HepG2 (cell line): ENCODE results near the gene KSR1. TPM values are rescaled to one million over a fixed set of nuclear protein-coding genes. Genes with fewer than 3 reads are reported as not detected.

Experiments
- ARNT2 ChIP-seq: sonication (generic); formaldehyde crosslinking; IDR thresholded peaks from 2 replicates; pipeline ENCODE4 v1.8.0; 2022; ENCODE audit warnings: mild to moderate bottlenecking, low read depth, missing genetic modification reagents, moderate library complexity
- CREB1 ChIP-seq, 2 experiments: fragments of 450-650 bp in 1 of 2; IDR thresholded peaks; 2 replicates each; pipeline ENCODE4 v1.6.1; 2016 to 2017; ENCODE audit warnings: control low read depth in 1 of 2, mild to moderate bottlenecking in 1 of 2, missing compliant biosample characterization in 1 of 2, missing genetic modification characterization in 1 of 2
- FIP1L1 ChIP-seq: fragments of 200-400 bp; formaldehyde crosslinking; IDR thresholded peaks from 2 replicates; pipeline ENCODE4 v1.6.1; 2018; ENCODE audit warnings: low read depth, mild to moderate bottlenecking, low read length, moderate library complexity, borderline replicate concordance; ENCODE audit not compliant: insufficient read depth
- HMG20B ChIP-seq: conservative IDR thresholded peaks from 2 replicates; pipeline ENCODE4 v1.6.1; 2016; ENCODE audit warnings: missing genetic modification reagents, missing compliant biosample characterization
- HOXA7 ChIP-seq: sonication (generic); formaldehyde crosslinking; IDR thresholded peaks from 2 replicates; pipeline ENCODE4 v1.8.1; 2022; ENCODE audit warnings: mild to moderate bottlenecking, missing genetic modification reagents, moderate library complexity
- ISL2 ChIP-seq: sonication (generic); formaldehyde crosslinking; IDR thresholded peaks from 2 replicates; pipeline ENCODE4 v1.5.0; 2020; ENCODE audit warnings: missing genetic modification reagents
- KAT8 ChIP-seq: IDR thresholded peaks from 2 replicates; pipeline ENCODE4 v1.6.1; 2016; ENCODE audit warnings: missing genetic modification reagents, missing compliant biosample characterization
- MIER3 ChIP-seq: IDR thresholded peaks from 2 replicates; pipeline ENCODE4 v1.6.1; 2016; ENCODE audit warnings: missing compliant biosample characterization, borderline replicate concordance
- MLX ChIP-seq: IDR thresholded peaks from 2 replicates; pipeline ENCODE4 v1.6.1; 2016
- NFIB ChIP-seq: sonication (generic); formaldehyde crosslinking; IDR thresholded peaks from 2 replicates; pipeline ENCODE4 v1.9.0; 2021; ENCODE audit warnings: missing genetic modification reagents, mild to moderate bottlenecking, borderline replicate concordance
- PHF21A ChIP-seq: sonication (generic); formaldehyde crosslinking; IDR thresholded peaks from 2 replicates; pipeline ENCODE4 v1.5.0; 2020; ENCODE audit warnings: mild to moderate bottlenecking, missing genetic modification reagents
- PITX1 ChIP-seq: sonication (generic); formaldehyde crosslinking; IDR thresholded peaks from 2 replicates; pipeline ENCODE4 v1.5.1; 2020; ENCODE audit warnings: mild to moderate bottlenecking, missing genetic modification reagents
- RARA ChIP-seq: IDR thresholded peaks from 2 replicates; pipeline ENCODE4 v1.6.1; 2016; ENCODE audit warnings: missing genetic modification reagents, missing compliant biosample characterization
- RXRA ChIP-seq: sonication (generic); formaldehyde crosslinking; IDR thresholded peaks from 2 replicates; pipeline ENCODE4 v1.5.1; 2020; ENCODE audit warnings: missing genetic modification reagents
- RXRB ChIP-seq: IDR thresholded peaks from 2 replicates; pipeline ENCODE4 v1.6.1; 2016; ENCODE audit warnings: borderline replicate concordance, missing genetic modification reagents, missing compliant biosample characterization
- SNAPC2 ChIP-seq: sonication (generic); formaldehyde crosslinking; IDR thresholded peaks from 2 replicates; pipeline ENCODE4 v1.8.1; 2022; ENCODE audit warnings: mild to moderate bottlenecking, missing genetic modification reagents
- TBX3 ChIP-seq: fragments of 450-650 bp; IDR thresholded peaks from 2 replicates; pipeline ENCODE4 v1.6.1; 2017; ENCODE audit warnings: antibody characterized with exemption, mild to moderate bottlenecking, inconsistent platforms, borderline replicate concordance
- ZBTB26 ChIP-seq: IDR thresholded peaks from 2 replicates; pipeline ENCODE4 v1.6.1; 2016; ENCODE audit warnings: missing compliant biosample characterization, missing genetic modification reagents, borderline replicate concordance
- ZKSCAN5 ChIP-seq: sonication (generic); formaldehyde crosslinking; IDR thresholded peaks from 2 replicates; pipeline ENCODE4 v1.5.1; 2020; ENCODE audit warnings: mild to moderate bottlenecking, missing genetic modification reagents
- ZNF101 ChIP-seq: sonication (generic); formaldehyde crosslinking; IDR thresholded peaks from 2 replicates; pipeline ENCODE4 v1.4.0; 2020; ENCODE audit warnings: mild to moderate bottlenecking, low read depth, missing genetic modification reagents, borderline replicate concordance
- ZNF224 ChIP-seq: sonication (generic); formaldehyde crosslinking; IDR thresholded peaks from 2 replicates; pipeline ENCODE4 v1.5.0; 2020; ENCODE audit warnings: mild to moderate bottlenecking, missing genetic modification reagents
- ZNF24 ChIP-seq: fragments of 450-650 bp; IDR thresholded peaks from 2 replicates; pipeline ENCODE4 v1.6.1; 2017; ENCODE audit warnings: antibody characterized with exemption, mild to moderate bottlenecking
- ZNF276 ChIP-seq: sonication (generic); formaldehyde crosslinking; IDR thresholded peaks from 2 replicates; pipeline ENCODE4 v1.4.0; 2020; ENCODE audit warnings: mild to moderate bottlenecking, low read depth, missing genetic modification reagents
- ZNF3 ChIP-seq: IDR thresholded peaks from 2 replicates; pipeline ENCODE4 v1.7.0; 2017; ENCODE audit warnings: inconsistent platforms
- ZNF652 ChIP-seq: IDR thresholded peaks from 2 replicates; pipeline ENCODE4 v1.6.1; 2016; ENCODE audit warnings: low read depth, borderline replicate concordance
- ZNF704 ChIP-seq: sonication (generic); formaldehyde crosslinking; IDR thresholded peaks from 2 replicates; pipeline ENCODE4 v1.8.1; 2023; ENCODE audit warnings: mild to moderate bottlenecking, inconsistent platforms, moderate library complexity, missing genetic modification reagents, borderline replicate concordance
- ZNF713 ChIP-seq: sonication (generic); formaldehyde crosslinking; IDR thresholded peaks from 2 replicates; pipeline ENCODE4 v1.4.0; 2020; ENCODE audit warnings: mild to moderate bottlenecking, missing genetic modification reagents
- ZZZ3 ChIP-seq: sonication (generic); formaldehyde crosslinking; IDR thresholded peaks from 2 replicates; pipeline ENCODE4 v1.4.0; 2020; ENCODE audit warnings: missing genetic modification reagents, mild to moderate bottlenecking, borderline replicate concordance
- polyA plus RNA-seq, 8 experiments: library from polyadenylated mRNA; depleted of rRNA in 3 of 8; stranded (reverse) in 7 of 8; unstranded in 1 of 8; fragments of >200 nt; fragmentation: Illumina TruSeq in 4 of 8; extraction: Trizol in 4 of 8; gene quantifications; 2 replicates each; pipeline versions ENCODE4 v1.2.1 to v1.2.3, GENCODE V29; 2011 to 2016; ENCODE audit warnings: low read depth in 4 of 8, missing spikeins in 1 of 8, mixed read lengths in 1 of 8; ENCODE audit not compliant: insufficient read depth in 1 of 8
- total RNA-seq, 5 experiments: library from RNA; depleted of rRNA; stranded (reverse); fragments of >200 nt; fragmentation: Illumina TruSeq; extraction: Trizol; gene quantifications; 2 replicates each; pipeline ENCODE4 v1.2.3, GENCODE V29; 2016; ENCODE audit warnings: low read depth in 1 of 5

KSR1 gene
- total and polyA plus RNA-seq, 2 of the 13 experiments (the other 11 are each of a cell fraction or from before 2014, with no cell fraction given), result 10.1 to 16.6 TPM

- peak; percentile 66; the same call in 1 of the 2 replicates for TF ChIP-seq RXRA (CRISPR knock-in tag)
- 0 out of 2 replicates have a peak, but pooled peaks have one; percentile 31 for TF ChIP-seq ISL2 (CRISPR knock-in tag)
- peak; percentile 93 for TF ChIP-seq ZNF3 (CRISPR knock-in tag)
- TF ChIP-seq CREB1 (IDR thresholded peaks at IDR 0.05), result peak; percentile 42
- TF ChIP-seq CREB1 (CRISPR knock-in tag; IDR thresholded peaks at IDR 0.05), result no peak
- peak; percentile 70 for TF ChIP-seq RXRB (CRISPR knock-in tag)
- no peak for TF ChIP-seq ZNF101 (CRISPR knock-in tag)
- no peak for TF ChIP-seq ARNT2 (CRISPR knock-in tag)
- no peak for TF ChIP-seq TBX3
- TF ChIP-seq SNAPC2 (CRISPR knock-in tag), result no peak
- TF ChIP-seq PHF21A, result peak; percentile 66
- peak; percentile 79 for TF ChIP-seq RARA (CRISPR knock-in tag)
- TF ChIP-seq MIER3 (CRISPR knock-in tag), result peak; percentile 83; the same call in 1 of the 2 replicates
- TF ChIP-seq NFIB (CRISPR knock-in tag), result no peak
- no peak for TF ChIP-seq ZNF704 (CRISPR knock-in tag)
- peak; percentile 63; the same call in 1 of the 2 replicates for TF ChIP-seq KAT8 (CRISPR knock-in tag)
- no peak for TF ChIP-seq ZNF224
- no peak for TF ChIP-seq HOXA7
- no peak for TF ChIP-seq FIP1L1
- TF ChIP-seq ZKSCAN5 (CRISPR knock-in tag), result peak; percentile 76; the same call in 1 of the 2 replicates
- TF ChIP-seq ZNF652 (CRISPR knock-in tag), result no peak
- no peak for TF ChIP-seq ZNF713 (CRISPR knock-in tag)
- TF ChIP-seq ZZZ3 (CRISPR knock-in tag), result no peak
- no peak for TF ChIP-seq ZNF24
- no peak for TF ChIP-seq PITX1 (CRISPR knock-in tag)
- TF ChIP-seq ZNF276, result no peak
- TF ChIP-seq ZBTB26, result no peak
- no peak for TF ChIP-seq HMG20B (CRISPR knock-in tag)
- peak; percentile 53; the same call in 1 of the 2 replicates for TF ChIP-seq MLX (CRISPR knock-in tag)
Measured at GRCh38 chr17:27551701-27552248, 95.5 kb downstream of the KSR1 start (continued).
